GM21526 (cell line): ENCODE measurements around the gene FAM163B.

ENCODE experiments used
- ATAC-seq: cut with Tn5 transposase; IDR thresholded peaks from one replicate; pipeline ENCODE4 v1.9.1; 2021; ENCODE audit warnings: moderate library complexity; ENCODE audit not compliant: unreplicated experiment, low FRiP score

The FAM163B gene

GRCh38 chr9:133534346-133535291 lies 74.6 kb downstream of the FAM163B start, which contains the start of gene ADAMTSL2:
Gene ADAMTSL2 (plus strand): TSS chr9:133534704. CDS start chr9:133536713, 2,009 bp downstream.
- ATAC-seq: no peak

GRCh38 chr9:133533857-133534256 lies 75.3 kb downstream of the FAM163B start:
- no peak for ATAC-seq

GRCh38 chr9:133532937-133533668 lies 76.1 kb downstream of the FAM163B start:
- ATAC-seq: no peak

GRCh38 chr9:133531293-133531692 lies 77.9 kb downstream of the FAM163B start:
- ATAC-seq: no peak

GRCh38 chr9:133529874-133530273 lies 79.3 kb downstream of the FAM163B start:
- ATAC-seq: no peak

- no peak for ATAC-seq
Measured at GRCh38 chr9:133529457-133529856, 79.7 kb downstream of the FAM163B start.

GRCh38 chr9:133528876-133529241 lies 80.3 kb downstream of the FAM163B start:
- ATAC-seq: no peak

- ATAC-seq: no peak
Measured at GRCh38 chr9:133528001-133528875, 81.0 kb downstream of the FAM163B start.

- ATAC-seq: no peak
Measured at GRCh38 chr9:133527444-133527920, 81.7 kb downstream of the FAM163B start.
